ENCODE results near the gene PHF13.

- TF ChIP-seq CTCF (IDR thresholded peaks at IDR 0.05; ENCODE audit: low read depth, low read length) (no peak), POLR2A (IDR thresholded peaks at IDR 0.05; ENCODE audit: extremely low read depth, insufficient read length) (no peak), MAX (IDR thresholded peaks at IDR 0.05; ENCODE audit: low read depth, low read length) (no peak), MYC (IDR thresholded peaks at IDR 0.05; ENCODE audit: low read depth, low read length) (no peak)
Observed at GRCh38 chr1:6623269-6623965, 9.9 kb downstream of the PHF13 start.
